ENCODE data around the gene UBAP2L.
A peak's percentile ranks its signal among the peaks of the same experiment; 100 is the strongest.

Gene UBAP2L, protein sequence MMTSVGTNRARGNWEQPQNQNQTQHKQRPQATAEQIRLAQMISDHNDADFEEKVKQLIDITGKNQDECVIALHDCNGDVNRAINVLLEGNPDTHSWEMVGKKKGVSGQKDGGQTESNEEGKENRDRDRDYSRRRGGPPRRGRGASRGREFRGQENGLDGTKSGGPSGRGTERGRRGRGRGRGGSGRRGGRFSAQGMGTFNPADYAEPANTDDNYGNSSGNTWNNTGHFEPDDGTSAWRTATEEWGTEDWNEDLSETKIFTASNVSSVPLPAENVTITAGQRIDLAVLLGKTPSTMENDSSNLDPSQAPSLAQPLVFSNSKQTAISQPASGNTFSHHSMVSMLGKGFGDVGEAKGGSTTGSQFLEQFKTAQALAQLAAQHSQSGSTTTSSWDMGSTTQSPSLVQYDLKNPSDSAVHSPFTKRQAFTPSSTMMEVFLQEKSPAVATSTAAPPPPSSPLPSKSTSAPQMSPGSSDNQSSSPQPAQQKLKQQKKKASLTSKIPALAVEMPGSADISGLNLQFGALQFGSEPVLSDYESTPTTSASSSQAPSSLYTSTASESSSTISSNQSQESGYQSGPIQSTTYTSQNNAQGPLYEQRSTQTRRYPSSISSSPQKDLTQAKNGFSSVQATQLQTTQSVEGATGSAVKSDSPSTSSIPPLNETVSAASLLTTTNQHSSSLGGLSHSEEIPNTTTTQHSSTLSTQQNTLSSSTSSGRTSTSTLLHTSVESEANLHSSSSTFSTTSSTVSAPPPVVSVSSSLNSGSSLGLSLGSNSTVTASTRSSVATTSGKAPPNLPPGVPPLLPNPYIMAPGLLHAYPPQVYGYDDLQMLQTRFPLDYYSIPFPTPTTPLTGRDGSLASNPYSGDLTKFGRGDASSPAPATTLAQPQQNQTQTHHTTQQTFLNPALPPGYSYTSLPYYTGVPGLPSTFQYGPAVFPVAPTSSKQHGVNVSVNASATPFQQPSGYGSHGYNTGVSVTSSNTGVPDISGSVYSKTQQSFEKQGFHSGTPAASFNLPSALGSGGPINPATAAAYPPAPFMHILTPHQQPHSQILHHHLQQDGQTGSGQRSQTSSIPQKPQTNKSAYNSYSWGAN

DNA sequence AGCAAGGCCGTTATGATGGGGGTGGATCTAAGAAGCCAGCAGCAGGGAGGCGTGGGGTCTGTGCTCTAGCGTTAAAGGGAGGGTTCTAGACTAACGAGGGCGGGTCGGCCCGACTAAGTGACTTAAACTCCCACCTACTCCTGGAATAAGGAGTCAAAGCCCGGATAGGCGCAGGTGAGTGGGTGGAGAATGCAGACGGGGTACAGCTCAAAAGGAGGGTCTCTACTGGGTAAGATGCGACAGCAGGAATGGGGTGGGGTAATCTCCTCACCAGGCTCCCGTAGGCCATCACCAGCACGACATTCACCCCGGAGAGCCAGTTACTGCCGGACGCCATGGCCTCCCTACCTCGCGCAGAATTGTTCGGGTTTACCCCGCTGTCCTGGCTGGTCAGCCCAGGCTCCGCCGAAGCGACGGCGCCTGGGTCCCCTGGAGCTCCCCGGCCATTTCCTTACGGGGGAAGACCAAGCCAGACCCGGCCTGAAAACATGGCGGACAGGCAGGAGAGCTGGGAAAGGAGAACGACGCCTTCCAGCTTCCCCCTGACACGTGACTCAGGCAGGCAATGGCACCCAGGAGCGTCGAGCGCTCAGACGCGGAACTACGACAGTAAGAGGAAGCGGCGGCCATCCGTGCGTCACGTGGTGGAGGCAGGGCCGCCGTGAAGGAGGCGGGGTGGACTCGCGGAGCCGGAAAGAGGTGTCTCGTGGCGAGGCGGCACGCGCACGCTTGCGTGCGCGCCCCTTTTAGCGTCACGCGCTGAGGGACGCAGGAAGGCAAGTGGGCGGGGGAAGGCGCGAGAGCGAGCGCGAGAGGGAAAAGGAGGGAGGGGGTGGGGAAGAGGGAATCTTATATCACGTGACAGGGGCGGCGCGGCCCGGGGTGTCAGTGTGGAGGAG, at the start of gene UBAP2L:
UBAP2L (plus strand) TSS at position 885 of the 899 bp plus-strand sequence. CDS start 4,169 bp downstream, outside the sequence.
- peak; percentile 82 to 99 (median 98) for DNase-seq

GRCh38 chr1:154171223-154171583, 49.6 kb upstream of the UBAP2L start:
- DNase-seq = no peak

DNA sequence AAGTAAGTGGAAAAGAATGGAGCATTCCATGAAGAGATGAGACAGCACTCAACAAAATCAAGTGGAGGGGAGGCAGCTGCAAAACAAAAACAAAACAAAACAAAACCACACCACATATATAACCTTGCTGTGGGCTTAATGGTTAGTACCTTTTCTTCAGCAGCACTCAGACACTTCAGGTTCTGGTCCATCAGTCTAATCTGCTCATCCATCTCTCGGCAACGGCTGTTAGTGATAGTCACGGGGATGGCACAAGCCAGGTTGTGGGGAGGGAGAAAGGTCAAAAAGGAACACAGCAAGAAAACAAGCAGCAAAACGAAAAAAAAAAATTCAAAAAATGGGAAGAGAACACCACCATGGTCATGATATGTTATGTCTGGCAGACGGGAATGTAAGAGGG, 48.9 kb upstream of the UBAP2L start:
- DNase-seq = no peak

DNA sequence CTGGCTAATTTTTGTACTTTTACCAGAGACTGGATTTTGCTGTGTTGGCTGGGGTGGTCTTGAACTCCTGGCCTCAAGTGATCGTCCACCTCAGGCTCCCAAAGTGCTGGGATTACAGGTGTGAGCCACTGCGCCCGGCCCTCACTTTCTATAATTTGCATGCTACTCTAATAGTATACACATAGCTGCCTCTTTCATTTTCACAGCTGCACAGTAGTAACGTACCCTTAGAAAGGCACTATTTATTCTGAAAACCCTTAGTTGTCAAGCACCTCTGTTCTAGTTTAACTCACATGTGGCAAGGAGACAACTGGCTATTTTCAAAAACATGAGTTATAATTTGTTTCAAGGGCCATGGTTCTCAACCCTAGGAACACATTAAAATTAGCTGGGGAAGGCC, 46.1 kb upstream of the UBAP2L start:
- DNase-seq = no peak

DNA sequence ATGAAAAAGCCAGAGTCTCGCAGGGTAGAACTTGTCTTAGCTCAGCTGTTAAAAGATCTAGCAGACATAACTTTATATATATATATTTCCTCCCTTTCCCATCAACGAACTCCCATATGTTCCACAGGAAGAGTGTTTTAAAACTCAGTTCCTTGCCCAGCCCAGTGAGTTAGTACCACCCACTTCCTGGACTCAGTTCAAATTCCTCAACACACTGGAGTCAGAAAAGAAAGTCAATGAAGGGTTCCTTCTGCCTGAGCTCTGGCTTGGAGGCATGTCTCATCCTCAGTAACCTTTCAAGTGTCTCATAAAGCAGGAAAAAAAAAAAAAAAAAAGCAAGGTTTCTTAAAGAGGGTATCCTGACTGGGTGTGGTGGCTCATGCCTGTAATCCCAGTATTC, 44.4 kb upstream of the UBAP2L start:
- DNase-seq = peak in 3 of 56 donors; percentile 2 to 28 (median 4)

GRCh38 chr1:154178013-154178412, 42.7 kb upstream of the UBAP2L start:
- peak in 22 of 56 donors; percentile 3 to 65 (median 22) for DNase-seq

GRCh38 chr1:154178911-154179811, 41.6 kb upstream of the UBAP2L start:
- DNase-seq = no peak

- DNase-seq = no peak
Observed at GRCh38 chr1:154179946-154180687, 40.6 kb upstream of the UBAP2L start.

- DNase-seq = peak in 1 of 56 donors; percentile 36
Observed at GRCh38 chr1:154181944-154182343, 38.8 kb upstream of the UBAP2L start.

- peak in 43 of 56 donors; percentile 8 to 75 (median 42) for DNase-seq
Observed at GRCh38 chr1:154182344-154183045, 38.3 kb upstream of the UBAP2L start.

DNA sequence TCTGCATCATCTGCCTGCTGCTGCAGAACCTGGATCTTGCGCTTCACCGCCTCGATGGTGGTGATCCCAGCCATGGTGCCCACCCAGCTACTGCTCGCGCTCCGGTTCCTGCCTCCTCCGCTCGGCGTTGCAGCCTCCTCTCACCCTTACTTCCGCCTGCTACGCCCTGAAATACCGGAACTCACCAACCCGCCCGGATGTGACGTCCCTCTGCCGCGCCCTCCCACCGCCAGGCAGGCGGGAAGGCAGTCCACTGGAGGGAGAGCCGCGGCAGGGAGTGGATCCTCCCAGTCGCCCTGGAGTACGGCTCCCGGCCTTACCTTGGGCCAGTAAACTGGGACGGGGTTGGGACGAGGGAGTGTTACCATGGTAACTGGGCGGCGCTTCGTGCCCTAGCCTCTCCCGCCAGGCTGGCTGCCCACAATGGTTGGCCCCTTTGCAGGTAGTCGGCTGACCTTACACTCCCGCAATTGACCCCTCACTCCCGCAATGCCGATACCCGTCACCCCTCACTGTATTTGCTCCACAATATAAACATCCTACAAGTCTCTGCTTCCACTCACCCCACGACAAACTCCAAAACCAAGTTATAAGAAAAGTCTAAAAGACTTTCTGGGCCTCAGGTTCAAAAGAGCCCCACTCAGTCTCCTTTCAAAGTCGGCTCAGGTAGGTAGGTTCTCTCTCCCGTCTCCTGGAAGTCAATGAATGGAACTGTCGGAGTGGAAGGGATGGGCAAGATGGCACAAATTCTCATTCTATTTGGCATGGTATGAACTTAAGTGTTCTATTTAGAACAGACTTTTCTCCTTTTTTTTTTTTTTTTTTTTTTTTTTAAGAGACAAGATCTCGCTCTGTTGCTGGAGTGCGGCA, 37.5 kb upstream of the UBAP2L start:
- DNase-seq = peak; percentile 53 to 96 (median 90)

GRCh38 chr1:154186177-154186576, 34.6 kb upstream of the UBAP2L start:
- DNase-seq = peak in 3 of 56 donors; percentile 5 to 30 (median 26)

GRCh38 chr1:154186852-154187501, 33.8 kb upstream of the UBAP2L start:
- no peak for DNase-seq

- no peak for DNase-seq
Observed at GRCh38 chr1:154190550-154190949, 30.2 kb upstream of the UBAP2L start.

DNA sequence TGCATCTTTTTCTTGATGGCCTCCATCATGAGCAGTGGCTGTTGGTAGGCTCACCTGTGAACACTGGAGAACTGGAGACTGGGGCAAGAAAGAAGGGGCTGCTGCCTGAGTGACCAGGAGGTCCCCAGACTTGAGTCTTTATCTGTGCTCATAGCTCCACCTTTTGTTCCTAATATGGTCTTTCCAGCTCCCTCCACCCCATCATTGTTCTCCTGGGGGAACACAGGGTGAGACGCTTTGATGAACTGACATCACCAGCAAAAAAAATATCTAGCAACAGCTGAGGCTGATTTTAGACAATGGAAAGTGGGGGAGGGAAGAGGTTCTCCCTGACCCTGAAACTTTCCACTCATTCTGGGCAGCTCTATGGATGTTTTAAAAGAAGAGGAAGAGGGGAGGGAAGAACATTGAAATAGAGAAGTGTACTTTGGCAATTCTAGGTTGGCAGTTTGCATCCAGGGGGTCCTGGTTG, 28.7 kb upstream of the UBAP2L start, which contains the start of gene TPM3:
TPM3 (minus strand) TSS at position 111 of the 472 bp plus-strand sequence; CDS start at position 29, 82 bp downstream.
- no peak for DNase-seq

DNA sequence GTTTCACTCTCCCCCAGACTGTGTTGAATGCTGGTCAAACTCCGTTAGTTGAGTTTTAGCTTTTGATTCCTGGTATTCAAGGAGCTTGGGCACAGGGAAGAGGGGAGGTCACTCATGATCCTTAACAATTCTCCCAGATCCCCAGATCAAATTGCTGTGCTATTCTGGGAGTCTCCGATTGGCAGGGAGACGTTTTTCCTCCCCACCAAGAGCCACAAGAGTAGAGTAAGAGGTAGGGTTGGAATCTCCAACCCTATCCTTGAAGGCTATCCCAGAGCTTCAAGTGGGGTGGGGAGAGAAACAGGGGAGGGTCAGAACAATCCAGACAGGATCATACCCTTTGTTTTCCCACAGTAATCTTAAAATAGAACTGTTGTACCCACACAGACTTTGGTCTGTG, 28.3 kb upstream of the UBAP2L start:
- no peak for DNase-seq
